Measurements from ENCODE around the gene CYTH3. TPM values are rescaled to one million over a fixed set of nuclear protein-coding genes. Genes with fewer than 3 reads are reported as not detected.

CYTH3 gene
- polyA plus RNA-seq, 2 of the 4 experiments (the other 2 are of a cell fraction) = 18.6 to 24.2 TPM

GRCh38 chr7:6117533-6117932 is 154.9 kb downstream of the CYTH3 start (continued):
- TF ChIP-seq ZSCAN20 (CRISPR knock-in tag; IDR thresholded peaks at IDR 0.05) = no peak
- TF ChIP-seq NFE2L2 (conservative IDR thresholded peaks at IDR 0.05; ENCODE audit: low read length) = no peak

- no peak overlapping the region for H3K4me2 ChIP-seq
- WGBS (ENCODE audit: missing lambda C conversion rate) = 93% methylated on average over 2 of the region's 2 CpGs
- CTCF ChIA-PET = interaction anchor here (0.6 to 1.1 kb wide), 2 partner anchors 49 to 119 kb away, joined by 4 to 5 read pairs; no protein-coding TSS in a partner anchor
- TF ChIP-seq FOSB (CRISPR knock-in tag; IDR thresholded peaks at IDR 0.05) (no peak), ATOH8 (CRISPR knock-in tag; IDR thresholded peaks at IDR 0.05; ENCODE audit: low read depth) (no peak), MAX (IDR thresholded peaks at IDR 0.05) (no peak), ZC3H11A (IDR thresholded peaks at IDR 0.05) (no peak), RFX5 (IDR thresholded peaks at IDR 0.05) (no peak), BHLHE40 (IDR thresholded peaks at IDR 0.05; ENCODE audit: low read depth, low read length) (no peak), USF2 (IDR thresholded peaks at IDR 0.05) (no peak), HMGXB4 (CRISPR knock-in tag; IDR thresholded peaks at IDR 0.05; ENCODE audit: borderline replicate concordance) (no peak), CTCF (IDR thresholded peaks at IDR 0.05) (no peak), CBX2 (IDR thresholded peaks at IDR 0.05; ENCODE audit: borderline replicate concordance, low read depth) (no peak), ZNF302 (CRISPR knock-in tag; IDR thresholded peaks at IDR 0.05) (no peak), POLR2A (IDR thresholded peaks at IDR 0.05; ENCODE audit: low read length) (no peak), NR3C1 (IDR thresholded peaks at IDR 0.05) (no peak), REST (IDR thresholded peaks at IDR 0.05) (no peak)
- no peak overlapping the region for H3K4me3 ChIP-seq
- DNase-seq (ENCODE audit: low read depth in 1 of 2, low spot score in 1 of 2) (no peak), FAIRE-seq (no peak), ATAC-seq (no peak)
- H3K27ac ChIP-seq = no peak overlapping the region
- H3K9me3 ChIP-seq = peaks cover 8% of the 10 kb centered on the region; the same call in 2 of the 3 replicates
- H3K4me1 ChIP-seq = no peaks in the 10 kb centered on the region
- POLR2A ChIA-PET = no interaction called here
Measured at GRCh38 chr7:6116211-6116610, 156.2 kb downstream of the CYTH3 start.

Small RNA genes within 50 kb of the gene (small RNA-seq; reads per million reads assigned to genes)
- gene RF00019 = 0 reads per million in 6 experiments

Other genes with a start within 250 kb of the CYTH3 start
- 1.0 and 1.1 TPM in 2 replicates for gene ANKRD61, start 241.2 kb downstream of the CYTH3 start, polyA plus RNA-seq (2011; rRNA removed)
- gene ANKRD61, start 241.2 kb downstream of the CYTH3 start, polyA plus RNA-seq (2017; fragmentation: RNase III; extraction: RNeasy Plus Mini Kit Qiagen cat#74134 plus additional on column Dnase treatment) = 0.37 to 0.49 TPM (median 0.41 TPM) in 3 replicates
- gene EIF2AK1, start 213.4 kb downstream of the CYTH3 start, polyA plus RNA-seq (2011; rRNA removed) = 132 and 167 TPM in 2 replicates
- gene EIF2AK1, start 213.4 kb downstream of the CYTH3 start, polyA plus RNA-seq (2017; fragmentation: RNase III; extraction: RNeasy Plus Mini Kit Qiagen cat#74134 plus additional on column Dnase treatment) = 80.5 to 87.7 TPM (median 80.8 TPM) in 3 replicates
- 5.3 and 8.6 TPM in 2 replicates for gene USP42, start 167.7 kb downstream of the CYTH3 start, polyA plus RNA-seq (2011; rRNA removed)
- gene USP42, start 167.7 kb downstream of the CYTH3 start, polyA plus RNA-seq (2017; fragmentation: RNase III; extraction: RNeasy Plus Mini Kit Qiagen cat#74134 plus additional on column Dnase treatment) = 5.6 to 6.3 TPM (median 6.3 TPM) in 3 replicates
- 33.0 and 34.3 TPM in 2 replicates for gene FAM220A, start 76.3 kb upstream of the CYTH3 start, polyA plus RNA-seq (2011; rRNA removed)
- 12.9 to 14.0 TPM (median 13.2 TPM) in 3 replicates for gene FAM220A, start 76.3 kb upstream of the CYTH3 start, polyA plus RNA-seq (2017; fragmentation: RNase III; extraction: RNeasy Plus Mini Kit Qiagen cat#74134 plus additional on column Dnase treatment)
- gene RAC1, start 101.9 kb upstream of the CYTH3 start, polyA plus RNA-seq (2011; rRNA removed) = 446 and 516 TPM in 2 replicates
- gene RAC1, start 101.9 kb upstream of the CYTH3 start, polyA plus RNA-seq (2017; fragmentation: RNase III; extraction: RNeasy Plus Mini Kit Qiagen cat#74134 plus additional on column Dnase treatment) = 220 to 239 TPM (median 228 TPM) in 3 replicates
- 19.3 and 19.7 TPM in 2 replicates for gene DAGLB, start 175.3 kb upstream of the CYTH3 start, polyA plus RNA-seq (2011; rRNA removed)
- 14.5 to 19.1 TPM (median 15.7 TPM) in 3 replicates for gene DAGLB, start 175.3 kb upstream of the CYTH3 start, polyA plus RNA-seq (2017; fragmentation: RNase III; extraction: RNeasy Plus Mini Kit Qiagen cat#74134 plus additional on column Dnase treatment)
- 172 and 192 TPM in 2 replicates for gene KDELR2, start 211.5 kb upstream of the CYTH3 start, polyA plus RNA-seq (2011; rRNA removed)
- 135 to 142 TPM (median 136 TPM) in 3 replicates for gene KDELR2, start 211.5 kb upstream of the CYTH3 start, polyA plus RNA-seq (2017; fragmentation: RNase III; extraction: RNeasy Plus Mini Kit Qiagen cat#74134 plus additional on column Dnase treatment)

Data from A549 (cell line).